Vagina (tissue), 2 donors: Measurements from ENCODE around the gene UBR2.

Experiments used
- POLR2A ChIP-seq, 2 donors: fragments of 450-650 bp; IDR thresholded peaks; one replicate each; pipeline ENCODE4 v1.6.1; 2017; ENCODE audit warnings: antibody characterized with exemption in 2 of 2, mild to moderate bottlenecking in 2 of 2, moderate library complexity in 2 of 2
- TF ChIP-seq, protein P1 (sequence below), 3 experiments: fragments of 450-650 bp in 2 of 3; fragments of 200-600 bp in 1 of 3; sonication (generic) in 1 of 3; IDR thresholded peaks; one replicate each; pipeline ENCODE4 v1.5.1; 2017 to 2019; ENCODE audit warnings: antibody characterized with exemption in 3 of 3, mild to moderate bottlenecking in 2 of 3, moderate library complexity in 2 of 3

- TF ChIP-seq POLR2A (IDR thresholded peaks at IDR 0.05), result no peak
- TF ChIP-seq, protein P1, sequence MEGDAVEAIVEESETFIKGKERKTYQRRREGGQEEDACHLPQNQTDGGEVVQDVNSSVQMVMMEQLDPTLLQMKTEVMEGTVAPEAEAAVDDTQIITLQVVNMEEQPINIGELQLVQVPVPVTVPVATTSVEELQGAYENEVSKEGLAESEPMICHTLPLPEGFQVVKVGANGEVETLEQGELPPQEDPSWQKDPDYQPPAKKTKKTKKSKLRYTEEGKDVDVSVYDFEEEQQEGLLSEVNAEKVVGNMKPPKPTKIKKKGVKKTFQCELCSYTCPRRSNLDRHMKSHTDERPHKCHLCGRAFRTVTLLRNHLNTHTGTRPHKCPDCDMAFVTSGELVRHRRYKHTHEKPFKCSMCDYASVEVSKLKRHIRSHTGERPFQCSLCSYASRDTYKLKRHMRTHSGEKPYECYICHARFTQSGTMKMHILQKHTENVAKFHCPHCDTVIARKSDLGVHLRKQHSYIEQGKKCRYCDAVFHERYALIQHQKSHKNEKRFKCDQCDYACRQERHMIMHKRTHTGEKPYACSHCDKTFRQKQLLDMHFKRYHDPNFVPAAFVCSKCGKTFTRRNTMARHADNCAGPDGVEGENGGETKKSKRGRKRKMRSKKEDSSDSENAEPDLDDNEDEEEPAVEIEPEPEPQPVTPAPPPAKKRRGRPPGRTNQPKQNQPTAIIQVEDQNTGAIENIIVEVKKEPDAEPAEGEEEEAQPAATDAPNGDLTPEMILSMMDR (IDR thresholded peaks at IDR 0.05), result no peak
These were observed 38.6 kb upstream of the UBR2 start for GRCh38 chr6:42525206-42525605.
